OCI-LY3 (cell line): ENCODE measurements around the gene RGS6.
A peak's percentile ranks its signal among the peaks of the same experiment; 100 is the strongest.

Experiments
- H2AFZ ChIP-seq: fragments of 200-600, 300-600 bp; shearing (Covaris generic); 2 replicates; pipeline ENCODE4 v1.6.0; 2014; ENCODE audit warnings: antibody characterized with exemption, low read depth, low read length
- H3K27ac ChIP-seq: fragments of 200-600, 300-600 bp; sonication (generic); 2 replicates; pipeline ENCODE4 v1.5.1; 2014; ENCODE audit warnings: mild to moderate bottlenecking, low read length, moderate library complexity, mixed read lengths
- H3K27me3 ChIP-seq: fragments of 200-600, 300-600 bp; sonication (generic); 2 replicates; pipeline ENCODE4 v1.6.1; 2014; ENCODE audit warnings: low read depth, low read length, mixed read lengths
- H3K36me3 ChIP-seq: fragments of 200-600, 300-600 bp; sonication (generic); replicated peaks from 2 replicates; pipeline ENCODE3; 2014; ENCODE audit warnings: low read depth, low read length, mixed read lengths
- H3K4me1 ChIP-seq: fragments of 300-600, 200-600 bp; sonication (generic); 2 replicates; pipeline ENCODE4 v1.6.1; 2014; ENCODE audit warnings: low read length, mixed read lengths
- H3K4me2 ChIP-seq: fragments of 200-600, 300-600 bp; sonication (generic); 2 replicates; pipeline ENCODE4 v1.6.1; 2014; ENCODE audit warnings: low read length, mixed read lengths
- H3K4me3 ChIP-seq: fragments of 300-600, 200-600 bp; sonication (generic); 2 replicates; pipeline ENCODE4 v1.5.1; 2014; ENCODE audit warnings: antibody characterized with exemption, mild to moderate bottlenecking, low read length, moderate library complexity
- H3K79me2 ChIP-seq: fragments of 300-600, 200-600 bp; shearing (Covaris generic); 2 replicates; pipeline ENCODE4 v1.6.1; 2014; ENCODE audit warnings: mild to moderate bottlenecking, low read length, mixed read lengths
- H3K9ac ChIP-seq: fragments of 300-600, 200-600 bp; shearing (Covaris generic); 2 replicates; pipeline ENCODE4 v1.6.0; 2014; ENCODE audit warnings: mild to moderate bottlenecking, low read length, moderate library complexity
- H3K9me3 ChIP-seq: fragments of 200-600, 300-600 bp; shearing (Covaris generic); 2 replicates; pipeline ENCODE4 v1.6.1; 2014; ENCODE audit warnings: low read length, mixed read lengths; ENCODE audit not compliant: insufficient read depth
- H4K20me1 ChIP-seq: fragments of 200-600, 300-600 bp; sonication (generic); 2 replicates; pipeline ENCODE4 v1.6.1; 2016; ENCODE audit warnings: low read length, mixed read lengths; ENCODE audit not compliant: insufficient read depth
- CTCF ChIP-seq: fragments of 200-600, 300-600 bp; sonication (generic); IDR thresholded peaks from 2 replicates; pipeline ENCODE4 v1.5.1; 2014; ENCODE audit warnings: antibody characterized with exemption, low read length, low read depth
- EZH2phosphoT487 ChIP-seq: fragments of 200-600 bp; shearing (Covaris generic); IDR thresholded peaks from 2 replicates; pipeline ENCODE4 v1.6.1; 2018; ENCODE audit warnings: antibody characterized with exemption, mixed run types, low read depth

The RGS6 gene

GRCh38 chr14:71942904-71943694 is 10.9 kb downstream of the RGS6 start:
- Histone ChIP-seq H3K4me2 (peak overlapping the region; percentile 87), H3K9ac (peak overlapping the region; percentile 30; the same call in 1 of the 2 replicates), H3K9me3 (no peaks in the 10 kb centered on the region), H3K79me2 (no peaks in the 10 kb centered on the region), H3K27me3 (no peaks in the 10 kb centered on the region), H3K27ac (peak overlapping the region; percentile 76), H3K4me3 (peak overlapping the region; percentile 59), H3K4me1 (peaks cover 26% of the 10 kb centered on the region), H3K36me3 (no peaks in the 10 kb centered on the region), H4K20me1 (no peaks in the 10 kb centered on the region), H2AFZ (no peak overlapping the region)
- TF ChIP-seq EZH2phosphoT487 = no peak
- TF ChIP-seq CTCF = no peak

GRCh38 chr14:71943695-71944018 is 11.4 kb downstream of the RGS6 start:
- peaks cover 26% of the 10 kb centered on the region for H3K4me1 ChIP-seq
- no peaks in the 10 kb centered on the region for H3K79me2 ChIP-seq
- 0 out of 2 replicates have a peak overlapping the region, but pooled peaks have one; percentile 59 for H3K4me3 ChIP-seq
- H4K20me1 ChIP-seq = no peaks in the 10 kb centered on the region
- no peaks in the 10 kb centered on the region for H3K36me3 ChIP-seq
- TF ChIP-seq EZH2phosphoT487 (no peak), CTCF (no peak)
- no peaks in the 10 kb centered on the region for H3K27me3 ChIP-seq
- H3K9ac ChIP-seq = no peak overlapping the region
- H3K27ac ChIP-seq = peak overlapping the region; percentile 76
- no peaks in the 10 kb centered on the region for H3K9me3 ChIP-seq
- H2AFZ ChIP-seq = no peak overlapping the region
- H3K4me2 ChIP-seq = peak overlapping the region; percentile 87

- no peak overlapping the region for H2AFZ ChIP-seq
- TF ChIP-seq EZH2phosphoT487 (no peak), CTCF (no peak)
- H3K27me3 ChIP-seq = no peaks in the 10 kb centered on the region
- no peak overlapping the region for H3K4me2 ChIP-seq
- H3K4me3 ChIP-seq = no peak overlapping the region
- no peak overlapping the region for H3K27ac ChIP-seq
- no peaks in the 10 kb centered on the region for H4K20me1 ChIP-seq
- no peaks in the 10 kb centered on the region for H3K79me2 ChIP-seq
- peaks cover 21% of the 10 kb centered on the region for H3K4me1 ChIP-seq
- no peak overlapping the region for H3K9ac ChIP-seq
- no peaks in the 10 kb centered on the region for H3K9me3 ChIP-seq
- H3K36me3 ChIP-seq = no peaks in the 10 kb centered on the region
Measured at GRCh38 chr14:71947947-71948500, 15.8 kb downstream of the RGS6 start.

- H3K9ac ChIP-seq = no peak overlapping the region
- no peak overlapping the region for H3K4me3 ChIP-seq
- no peaks in the 10 kb centered on the region for H3K36me3 ChIP-seq
- no peaks in the 10 kb centered on the region for H3K27me3 ChIP-seq
- TF ChIP-seq EZH2phosphoT487 (no peak), CTCF (no peak)
- no peaks in the 10 kb centered on the region for H3K79me2 ChIP-seq
- H3K4me2 ChIP-seq = peak overlapping the region; percentile 27
- 0 out of 2 replicates have a peak, but pooled peaks cover 3% of the 10 kb centered on the region for H3K9me3 ChIP-seq
- H3K4me1 ChIP-seq = peaks cover 32% of the 10 kb centered on the region
- no peak overlapping the region for H2AFZ ChIP-seq
- no peaks in the 10 kb centered on the region for H4K20me1 ChIP-seq
- H3K27ac ChIP-seq = no peak overlapping the region
Measured at GRCh38 chr14:71952381-71953363, 20.4 kb downstream of the RGS6 start.
